KMS-11 (cell line): ENCODE results near the gene GPR137.

Source experiments
- H2AFZ ChIP-seq: fragments of 200-600 bp; sonication (generic); 2 replicates; pipeline ENCODE4 v1.6.1; 2016; ENCODE audit warnings: antibody characterized with exemption, mixed run types, low read depth
- H3K27ac ChIP-seq: fragments of 200-600 bp; sonication (generic); 2 replicates; pipeline ENCODE4 v1.6.1; 2016; ENCODE audit warnings: mild to moderate bottlenecking, mixed run types
- H3K27me3 ChIP-seq: fragments of 200-600 bp; sonication (generic); 2 replicates; pipeline ENCODE4 v1.6.1; 2017; ENCODE audit warnings: mild to moderate bottlenecking, low read depth, mixed run types, moderate library complexity; ENCODE audit not compliant: insufficient read depth
- H3K36me3 ChIP-seq: fragments of 200-600 bp; sonication (generic); 2 replicates; pipeline ENCODE4 v1.6.1; 2017; ENCODE audit warnings: mild to moderate bottlenecking, mixed run types; ENCODE audit not compliant: insufficient read depth
- H3K4me1 ChIP-seq: fragments of 200-600 bp; sonication (generic); 2 replicates; pipeline ENCODE4 v1.6.1; 2016; ENCODE audit warnings: mild to moderate bottlenecking, low read depth, mixed run types; ENCODE audit not compliant: poor library complexity, severe bottlenecking
- H3K4me2 ChIP-seq: fragments of 200-600 bp; sonication (generic); 2 replicates; pipeline ENCODE4 v1.7.0; 2016; ENCODE audit warnings: mild to moderate bottlenecking, mixed run types
- H3K4me3 ChIP-seq: fragments of 200-600 bp; sonication (generic); IDR thresholded peaks from 2 replicates; pipeline ENCODE4 v1.6.1; 2017; ENCODE audit warnings: low read depth, low read length, mixed read lengths; ENCODE audit not compliant: insufficient read depth
- H3K79me2 ChIP-seq: fragments of 200-600 bp; sonication (generic); 2 replicates; pipeline ENCODE4 v1.6.1; 2016; ENCODE audit warnings: low read depth, mixed run types; ENCODE audit not compliant: insufficient read depth
- H3K9ac ChIP-seq: fragments of 200-600 bp; sonication (generic); 2 replicates; pipeline ENCODE4 v1.6.1; 2016; ENCODE audit warnings: mild to moderate bottlenecking, mixed run types
- H4K20me1 ChIP-seq: fragments of 200-600 bp; sonication (generic); 2 replicates; pipeline ENCODE4 v1.6.1; 2016; ENCODE audit warnings: mild to moderate bottlenecking, mixed run types; ENCODE audit not compliant: insufficient read depth
- CTCF ChIP-seq: fragments of 200-600 bp; sonication (generic); conservative IDR thresholded peaks from 2 replicates; pipeline ENCODE4 v1.6.1; 2017; ENCODE audit warnings: low read depth, mild to moderate bottlenecking, antibody characterized with exemption, low read length, moderate library complexity, mixed read lengths

Gene GPR137

GRCh38 chr11:64275841-64276240 lies 9.8 kb upstream of the GPR137 start:
- H3K79me2 ChIP-seq: no peaks in the 10 kb centered on the region
- H3K27me3 ChIP-seq: no peaks in the 10 kb centered on the region
- H3K27ac ChIP-seq: no peak overlapping the region
- no peak overlapping the region for H3K4me3 ChIP-seq
- H4K20me1 ChIP-seq: no peaks in the 10 kb centered on the region
- no peak overlapping the region for H3K9ac ChIP-seq
- H3K4me1 ChIP-seq: peaks cover 6% of the 10 kb centered on the region
- no peaks in the 10 kb centered on the region for H3K36me3 ChIP-seq
- no peak for TF ChIP-seq CTCF
- H2AFZ ChIP-seq: no peak overlapping the region
- H3K4me2 ChIP-seq: no peak overlapping the region

- no peak overlapping the region for H3K9ac ChIP-seq
- no peak overlapping the region for H3K4me2 ChIP-seq
- TF ChIP-seq CTCF: no peak
- no peak overlapping the region for H3K4me3 ChIP-seq
- H3K4me1 ChIP-seq: peaks cover 4% of the 10 kb centered on the region
- no peaks in the 10 kb centered on the region for H3K27me3 ChIP-seq
- no peak overlapping the region for H2AFZ ChIP-seq
- H3K27ac ChIP-seq: no peak overlapping the region
- H4K20me1 ChIP-seq: no peaks in the 10 kb centered on the region
- no peaks in the 10 kb centered on the region for H3K36me3 ChIP-seq
- no peaks in the 10 kb centered on the region for H3K79me2 ChIP-seq
Measured at GRCh38 chr11:64276653-64277431, 8.8 kb upstream of the GPR137 start.

DNA sequence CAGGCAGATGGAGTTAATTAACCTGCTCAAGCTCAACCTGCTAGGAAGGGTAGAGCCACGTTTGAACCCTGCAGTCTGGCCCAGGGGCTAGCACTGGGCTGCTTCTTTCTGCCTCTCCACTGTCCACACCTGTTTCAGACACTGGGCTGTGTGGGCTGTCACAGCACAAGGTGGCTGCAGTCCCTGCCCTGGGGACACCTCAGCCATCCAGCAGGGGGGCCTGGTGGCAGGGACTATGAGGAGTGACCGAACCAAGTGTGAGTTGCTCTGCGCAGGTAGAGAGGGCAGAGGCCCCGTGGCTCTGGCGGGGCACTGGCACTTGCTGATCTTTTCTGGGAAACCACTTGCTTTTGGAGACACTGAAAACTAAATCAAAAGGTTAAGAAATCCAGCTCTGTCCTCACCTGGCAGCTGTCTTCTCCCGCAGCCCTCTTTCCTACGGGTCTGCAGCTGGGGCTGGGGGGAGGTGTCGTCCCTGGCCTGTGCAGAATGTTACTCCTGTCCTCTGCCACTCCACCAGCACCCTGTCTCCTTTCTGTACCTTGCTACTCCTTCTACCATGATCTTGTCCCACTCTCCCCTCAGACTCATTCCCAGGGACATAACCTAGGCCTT lies 7.0 kb upstream of the GPR137 start:
- Histone ChIP-seq H2AFZ (no peak overlapping the region), H4K20me1 (no peaks in the 10 kb centered on the region), H3K27me3 (no peaks in the 10 kb centered on the region), H3K36me3 (no peaks in the 10 kb centered on the region), H3K9ac (no peak overlapping the region), H3K4me1 (peaks cover 13% of the 10 kb centered on the region), H3K27ac (no peak overlapping the region), H3K4me2 (no peak overlapping the region), H3K79me2 (peaks cover 8% of the 10 kb centered on the region; the same call in 1 of the 2 replicates), H3K4me3 (no peak overlapping the region)
- TF ChIP-seq CTCF: no peak

DNA sequence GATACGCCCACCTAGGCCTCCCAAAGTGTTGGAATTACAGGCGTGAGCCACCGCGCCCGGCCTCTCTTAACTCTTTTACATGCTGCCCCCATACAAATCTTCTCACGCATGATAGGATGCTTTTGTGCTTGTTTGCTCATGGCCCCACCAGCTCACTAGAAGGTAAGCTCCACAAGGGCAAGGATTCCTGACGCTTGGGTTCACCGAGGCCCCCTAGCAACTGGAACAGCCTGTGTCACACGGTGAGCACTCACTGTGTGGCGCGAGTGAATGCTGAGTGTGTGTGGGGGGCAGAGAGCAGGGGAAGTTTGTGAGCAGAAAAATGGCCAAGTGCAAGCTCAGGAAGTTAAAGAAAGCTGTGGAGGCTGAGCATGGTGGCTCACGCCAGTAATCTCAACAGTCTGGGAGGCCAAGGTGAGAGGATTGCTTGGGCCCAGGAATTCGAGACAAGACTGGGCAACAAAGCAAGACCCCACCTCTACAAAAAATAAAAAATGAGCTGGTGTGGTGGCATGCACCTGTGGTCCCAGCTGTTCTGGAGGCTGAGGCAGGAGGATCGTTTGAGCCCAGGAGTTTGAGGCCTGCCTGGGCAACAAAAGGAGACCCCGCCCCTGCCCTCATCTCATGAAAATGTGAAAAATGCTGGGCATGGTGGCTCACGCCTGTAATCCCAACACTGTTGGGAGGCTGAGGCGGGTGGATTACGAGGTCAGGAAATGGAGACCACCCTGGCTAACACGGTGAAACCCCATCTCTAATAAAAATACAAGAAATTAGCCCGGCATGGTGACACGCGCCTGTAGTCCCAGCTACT lies 3.5 kb upstream of the GPR137 start:
- no peak overlapping the region for H3K4me2 ChIP-seq
- H3K36me3 ChIP-seq: no peaks in the 10 kb centered on the region
- H3K4me3 ChIP-seq: no peak overlapping the region
- no peak overlapping the region for H3K27ac ChIP-seq
- peaks cover 14% of the 10 kb centered on the region for H3K79me2 ChIP-seq
- H3K27me3 ChIP-seq: no peaks in the 10 kb centered on the region
- no peaks in the 10 kb centered on the region for H4K20me1 ChIP-seq
- no peak overlapping the region for H3K9ac ChIP-seq
- no peak for TF ChIP-seq CTCF
- peaks cover 28% of the 10 kb centered on the region for H3K4me1 ChIP-seq
- H2AFZ ChIP-seq: no peak overlapping the region
